HCT116 (cell line): Measurements from ENCODE around the gene ANKRD13D.

Source experiments
- EGR1 ChIP-seq: IDR thresholded peaks from 2 replicates; pipeline ENCODE4 v1.6.1; 2012; ENCODE audit warnings: low read depth
- EZH2 ChIP-seq: fragments of 200-600 bp; sonication (generic); IDR thresholded peaks from 2 replicates; pipeline ENCODE4 v1.6.1; 2017; ENCODE audit warnings: antibody characterized with exemption, mixed run types
- EZH2phosphoT487 ChIP-seq: fragments of 200-600 bp; IDR thresholded peaks from 2 replicates; pipeline ENCODE4 v1.6.1; 2018; ENCODE audit warnings: antibody characterized with exemption, borderline replicate concordance
- FOSL1 ChIP-seq: IDR thresholded peaks from 2 replicates; pipeline ENCODE4 v1.6.1; 2012; ENCODE audit warnings: low read depth
- JUND ChIP-seq: IDR thresholded peaks from 2 replicates; pipeline ENCODE4 v1.6.1; 2012
- POLR2A ChIP-seq: IDR thresholded peaks from 2 replicates; pipeline ENCODE4 v1.7.0; 2011; ENCODE audit warnings: borderline replicate concordance; ENCODE audit not compliant: insufficient read depth, insufficient read length; ENCODE audit errors: extremely low read depth
- POLR2AphosphoS5 ChIP-seq: IDR thresholded peaks from 2 replicates; pipeline ENCODE4 v1.6.1; 2011; ENCODE audit warnings: mild to moderate bottlenecking, low read depth, low read length, moderate library complexity
- RAD21 ChIP-seq: IDR thresholded peaks from 2 replicates; pipeline ENCODE4 v1.6.1; 2012; ENCODE audit warnings: low read depth, mild to moderate bottlenecking
- SIN3A ChIP-seq: IDR thresholded peaks from 2 replicates; pipeline ENCODE4 v1.6.1; 2012; ENCODE audit warnings: low read depth
- TF ChIP-seq, protein P1 (sequence below), 3 experiments: fragments of 200-600 bp in 1 of 3; sonication (generic) in 1 of 3; IDR thresholded peaks in 2 of 3; conservative IDR thresholded peaks in 1 of 3; 2 replicates each; pipeline ENCODE4 v1.5.1; 2012 to 2017; ENCODE audit warnings: low read depth in 2 of 3, low read length in 2 of 3, antibody characterized with exemption in 1 of 3, borderline replicate concordance in 1 of 3, control low read depth in 1 of 3, mild to moderate bottlenecking in 1 of 3, mixed read lengths in 1 of 3, mixed run types in 1 of 3, moderate library complexity in 1 of 3; ENCODE audit not compliant: insufficient read depth in 1 of 3
- TF ChIP-seq, protein P2 (sequence below): IDR thresholded peaks from 2 replicates; pipeline ENCODE4 v1.6.1; 2012
- TF ChIP-seq, protein P3 (sequence below): IDR thresholded peaks from 2 replicates; pipeline ENCODE4 v1.6.1; 2012

DNA sequence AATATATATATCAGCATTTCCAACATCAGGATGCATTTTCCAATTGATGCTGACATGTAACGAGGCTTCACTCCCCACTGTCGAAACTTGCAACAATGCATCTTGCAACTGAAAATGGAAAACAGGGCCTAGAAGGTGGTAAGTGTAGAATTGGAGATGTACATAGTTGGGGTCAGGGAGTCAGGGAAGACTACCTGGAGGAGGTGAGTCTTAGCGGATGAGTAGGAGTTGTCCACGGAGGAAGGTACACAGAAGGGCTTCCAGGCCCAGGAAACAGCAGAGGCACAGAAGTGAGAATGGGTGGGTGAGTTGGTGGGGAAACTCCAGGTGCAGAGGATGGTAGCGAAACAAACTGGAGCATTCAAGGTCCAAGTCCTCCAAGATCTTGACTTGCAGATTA is 24.8 kb upstream of the ANKRD13D start:
- TF ChIP-seq, protein P1, sequence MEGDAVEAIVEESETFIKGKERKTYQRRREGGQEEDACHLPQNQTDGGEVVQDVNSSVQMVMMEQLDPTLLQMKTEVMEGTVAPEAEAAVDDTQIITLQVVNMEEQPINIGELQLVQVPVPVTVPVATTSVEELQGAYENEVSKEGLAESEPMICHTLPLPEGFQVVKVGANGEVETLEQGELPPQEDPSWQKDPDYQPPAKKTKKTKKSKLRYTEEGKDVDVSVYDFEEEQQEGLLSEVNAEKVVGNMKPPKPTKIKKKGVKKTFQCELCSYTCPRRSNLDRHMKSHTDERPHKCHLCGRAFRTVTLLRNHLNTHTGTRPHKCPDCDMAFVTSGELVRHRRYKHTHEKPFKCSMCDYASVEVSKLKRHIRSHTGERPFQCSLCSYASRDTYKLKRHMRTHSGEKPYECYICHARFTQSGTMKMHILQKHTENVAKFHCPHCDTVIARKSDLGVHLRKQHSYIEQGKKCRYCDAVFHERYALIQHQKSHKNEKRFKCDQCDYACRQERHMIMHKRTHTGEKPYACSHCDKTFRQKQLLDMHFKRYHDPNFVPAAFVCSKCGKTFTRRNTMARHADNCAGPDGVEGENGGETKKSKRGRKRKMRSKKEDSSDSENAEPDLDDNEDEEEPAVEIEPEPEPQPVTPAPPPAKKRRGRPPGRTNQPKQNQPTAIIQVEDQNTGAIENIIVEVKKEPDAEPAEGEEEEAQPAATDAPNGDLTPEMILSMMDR (IDR thresholded peaks at IDR 0.05 in 2 of 3, conservative IDR thresholded peaks at IDR 0.05 in 1 of 3; ENCODE audit: borderline replicate concordance in 1 of 3, insufficient read depth in 1 of 3, low read depth in 2 of 3, low read length in 2 of 3): no peak
- TF ChIP-seq POLR2A (no peak), EZH2 (no peak), RAD21 (no peak), FOSL1 (no peak), POLR2AphosphoS5 (no peak), JUND (no peak), EGR1 (no peak), SIN3A (no peak), EZH2phosphoT487 (no peak)
- TF ChIP-seq, protein P2, sequence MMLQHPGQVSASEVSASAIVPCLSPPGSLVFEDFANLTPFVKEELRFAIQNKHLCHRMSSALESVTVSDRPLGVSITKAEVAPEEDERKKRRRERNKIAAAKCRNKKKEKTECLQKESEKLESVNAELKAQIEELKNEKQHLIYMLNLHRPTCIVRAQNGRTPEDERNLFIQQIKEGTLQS: no peak
- TF ChIP-seq, protein P3, sequence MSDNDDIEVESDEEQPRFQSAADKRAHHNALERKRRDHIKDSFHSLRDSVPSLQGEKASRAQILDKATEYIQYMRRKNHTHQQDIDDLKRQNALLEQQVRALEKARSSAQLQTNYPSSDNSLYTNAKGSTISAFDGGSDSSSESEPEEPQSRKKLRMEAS: no peak
